B cell (primary cell): ENCODE measurements around the gene RAP1A.

Experiments
- CTCF ChIP-seq: fragments of 200-600 bp; IDR thresholded peaks from one replicate; pipeline ENCODE4 v1.8.0; 2022; ENCODE audit warnings: antibody characterized with exemption, mild to moderate bottlenecking
- EZH2 ChIP-seq: IDR thresholded peaks from 2 replicates; pipeline ENCODE4 v1.6.1; 2012; ENCODE audit warnings: borderline replicate concordance, low read depth, mild to moderate bottlenecking, moderate library complexity, low read length; ENCODE audit not compliant: insufficient read depth, poor library complexity, severe bottlenecking

GRCh38 chr1:111754984-111755330 is 135.4 kb downstream of the RAP1A start:
- TF ChIP-seq CTCF, result no peak
- TF ChIP-seq EZH2, result no peak
